ENCODE measurements around the gene PLA2G5. TPM values are rescaled to one million over a fixed set of nuclear protein-coding genes. Genes with fewer than 3 reads are reported as not detected.

Gene PLA2G5
- total RNA-seq, 1 experiment from 2014 or later = not detected

DNA sequence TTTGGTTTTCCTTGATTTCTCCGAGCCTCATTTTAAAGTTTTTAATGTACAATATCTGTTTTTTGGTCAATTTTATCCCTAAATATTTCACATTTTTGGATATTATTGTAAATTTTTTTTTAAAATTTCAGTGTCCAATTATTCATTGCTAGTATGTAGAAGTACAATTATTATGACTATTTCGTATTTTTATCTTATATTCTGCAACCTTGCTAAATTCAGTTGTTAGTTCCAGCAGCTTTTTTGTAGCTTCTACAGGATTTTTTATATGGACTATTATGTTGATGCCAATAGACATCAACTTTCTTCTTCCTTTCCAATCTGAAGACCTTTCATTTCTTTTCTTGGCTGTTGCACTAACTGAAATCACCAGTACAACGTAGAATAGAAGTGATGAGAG lies 65.0 kb downstream of the PLA2G5 start:
- CTCF ChIA-PET = no interaction called here
- Histone ChIP-seq H3F3A (ENCODE audit: insufficient read depth, low read depth) (peaks cover 7% of the 10 kb centered on the region; the same call in 1 of the 2 replicates), H4K20me1 (ENCODE audit: insufficient read depth) (no peaks in the 10 kb centered on the region), H3K36me3 (ENCODE audit: low read depth) (no peaks in the 10 kb centered on the region), H3K4me1 (replicated peaks; ENCODE audit: insufficient read depth) (peaks cover 45% of the 10 kb centered on the region), H3K4me3 (no peak overlapping the region), H3K9me3 (ENCODE audit: insufficient read depth, low read depth) (no peaks in the 10 kb centered on the region), H3K9me2 (ENCODE audit: insufficient read depth) (no peaks in the 10 kb centered on the region), H2AFZ (no peak overlapping the region), H3K79me2 (ENCODE audit: low read depth) (no peaks in the 10 kb centered on the region), H3K27ac (no peak overlapping the region), H3K4me2 (no peak overlapping the region), H3K27me3 (ENCODE audit: insufficient read depth, low read depth) (no peaks in the 10 kb centered on the region)
- no peak for DNase-seq
- BruUV-seq (replicated peaks) = no TSS peak
- TF ChIP-seq EZH2 (IDR thresholded peaks at IDR 0.05; ENCODE audit: low read depth) = no peak
- TF ChIP-seq, protein P1, sequence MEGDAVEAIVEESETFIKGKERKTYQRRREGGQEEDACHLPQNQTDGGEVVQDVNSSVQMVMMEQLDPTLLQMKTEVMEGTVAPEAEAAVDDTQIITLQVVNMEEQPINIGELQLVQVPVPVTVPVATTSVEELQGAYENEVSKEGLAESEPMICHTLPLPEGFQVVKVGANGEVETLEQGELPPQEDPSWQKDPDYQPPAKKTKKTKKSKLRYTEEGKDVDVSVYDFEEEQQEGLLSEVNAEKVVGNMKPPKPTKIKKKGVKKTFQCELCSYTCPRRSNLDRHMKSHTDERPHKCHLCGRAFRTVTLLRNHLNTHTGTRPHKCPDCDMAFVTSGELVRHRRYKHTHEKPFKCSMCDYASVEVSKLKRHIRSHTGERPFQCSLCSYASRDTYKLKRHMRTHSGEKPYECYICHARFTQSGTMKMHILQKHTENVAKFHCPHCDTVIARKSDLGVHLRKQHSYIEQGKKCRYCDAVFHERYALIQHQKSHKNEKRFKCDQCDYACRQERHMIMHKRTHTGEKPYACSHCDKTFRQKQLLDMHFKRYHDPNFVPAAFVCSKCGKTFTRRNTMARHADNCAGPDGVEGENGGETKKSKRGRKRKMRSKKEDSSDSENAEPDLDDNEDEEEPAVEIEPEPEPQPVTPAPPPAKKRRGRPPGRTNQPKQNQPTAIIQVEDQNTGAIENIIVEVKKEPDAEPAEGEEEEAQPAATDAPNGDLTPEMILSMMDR (conservative IDR thresholded peaks at IDR 0.05) = no peak
- POLR2A ChIA-PET (ENCODE audit: unreplicated experiment) = no interaction called here
- intact Hi-C loops (cut with micrococcal nuclease; ENCODE audit: unreplicated experiment) = loop anchor here (5.0 kb wide), 1 partner anchor 33 kb away; no protein-coding TSS in a partner anchor

DNA sequence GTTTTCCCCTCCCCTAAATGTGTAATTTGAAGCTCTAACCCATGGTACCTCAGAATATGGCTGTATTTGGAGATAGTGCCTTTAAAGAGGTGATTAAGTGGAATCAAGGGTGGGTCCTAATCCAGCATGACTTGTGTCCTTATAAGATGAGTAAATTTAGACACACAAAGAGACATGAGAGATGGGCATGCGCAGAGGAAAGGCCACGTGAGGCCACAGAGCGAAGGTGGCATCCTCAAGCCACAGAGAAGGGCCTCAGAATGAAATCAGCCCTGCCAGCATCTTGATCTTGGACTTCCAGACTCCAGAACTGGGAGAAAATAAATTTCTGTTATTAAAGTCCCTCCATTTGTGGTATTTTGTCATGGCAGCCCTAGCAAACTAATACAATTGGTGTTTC lies 66.3 kb downstream of the PLA2G5 start:
- peak overlapping the region; percentile 53; the same call in 1 of the 2 replicates for H3K4me2 ChIP-seq
- no peaks in the 10 kb centered on the region for H3K36me3 ChIP-seq (ENCODE audit: low read depth)
- no peaks in the 10 kb centered on the region for H3K79me2 ChIP-seq (ENCODE audit: low read depth)
- H3K9me2 ChIP-seq (ENCODE audit: insufficient read depth) = no peaks in the 10 kb centered on the region
- intact Hi-C loops (cut with micrococcal nuclease; ENCODE audit: unreplicated experiment) = loop anchor here (5.0 kb wide), 1 partner anchor 34 kb away; no protein-coding TSS in a partner anchor
- H3K27me3 ChIP-seq (ENCODE audit: insufficient read depth, low read depth) = no peaks in the 10 kb centered on the region
- no peak overlapping the region for H3K4me3 ChIP-seq
- CTCF ChIA-PET = no interaction called here
- H3F3A ChIP-seq (ENCODE audit: insufficient read depth, low read depth) = peaks cover 7% of the 10 kb centered on the region; the same call in 1 of the 2 replicates
- DNase-seq = no peak
- H3K9me3 ChIP-seq (ENCODE audit: insufficient read depth, low read depth) = no peaks in the 10 kb centered on the region
- POLR2A ChIA-PET (ENCODE audit: unreplicated experiment) = no interaction called here
- H2AFZ ChIP-seq = no peak overlapping the region
- BruUV-seq (replicated peaks) = no TSS peak
- H3K4me1 ChIP-seq (replicated peaks; ENCODE audit: insufficient read depth) = peaks cover 50% of the 10 kb centered on the region
- TF ChIP-seq, protein P1 (conservative IDR thresholded peaks at IDR 0.05) = no peak
- TF ChIP-seq EZH2 (IDR thresholded peaks at IDR 0.05; ENCODE audit: low read depth) = no peak
- peak overlapping the region; percentile 61 for H3K27ac ChIP-seq
- no peaks in the 10 kb centered on the region for H4K20me1 ChIP-seq (ENCODE audit: insufficient read depth)

DNA sequence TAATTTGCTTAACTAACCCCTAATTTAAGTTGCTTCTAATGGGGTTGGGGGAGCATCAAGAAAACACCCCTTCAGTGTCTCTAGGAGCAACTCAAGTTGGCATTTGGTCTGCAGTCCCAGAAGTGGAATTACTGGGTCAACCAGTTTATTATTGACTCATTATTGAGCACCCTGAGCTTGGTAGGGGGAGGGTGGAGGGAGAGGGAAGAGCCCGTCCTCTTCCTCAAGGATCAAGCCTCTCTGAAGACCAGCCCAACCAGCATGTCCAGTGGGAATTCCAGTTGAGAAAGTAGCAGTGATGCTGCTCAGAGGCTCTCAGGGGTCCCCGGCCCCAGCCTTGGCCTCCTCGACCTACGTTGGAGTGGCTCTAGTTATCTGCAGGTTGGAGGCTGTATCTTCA lies 67.1 kb downstream of the PLA2G5 start:
- POLR2A ChIA-PET (ENCODE audit: unreplicated experiment) = interaction anchor here (0.6 kb wide), 1 partner anchor 247 kb away, joined by 4 read pairs; no protein-coding TSS in a partner anchor
- H4K20me1 ChIP-seq (ENCODE audit: insufficient read depth) = no peaks in the 10 kb centered on the region
- TF ChIP-seq EZH2 (IDR thresholded peaks at IDR 0.05; ENCODE audit: low read depth) = no peak
- TF ChIP-seq, protein P1 (conservative IDR thresholded peaks at IDR 0.05) = no peak
- H3K4me2 ChIP-seq = peak overlapping the region; percentile 53
- no peak overlapping the region for H2AFZ ChIP-seq
- peaks cover 50% of the 10 kb centered on the region for H3K4me1 ChIP-seq (replicated peaks; ENCODE audit: insufficient read depth)
- no TSS peak for BruUV-seq (replicated peaks)
- intact Hi-C loops (cut with micrococcal nuclease; ENCODE audit: unreplicated experiment) = loop anchor here (5.0 kb wide), 1 partner anchor 35 kb away; no protein-coding TSS in a partner anchor
- CTCF ChIA-PET = no interaction called here
- H3K79me2 ChIP-seq (ENCODE audit: low read depth) = no peaks in the 10 kb centered on the region
- H3K27ac ChIP-seq = peak overlapping the region; percentile 61
- H3F3A ChIP-seq (ENCODE audit: insufficient read depth, low read depth) = peaks cover 7% of the 10 kb centered on the region; the same call in 1 of the 2 replicates
- H3K9me3 ChIP-seq (ENCODE audit: insufficient read depth, low read depth) = no peaks in the 10 kb centered on the region
- H3K4me3 ChIP-seq = no peak overlapping the region
- no peaks in the 10 kb centered on the region for H3K9me2 ChIP-seq (ENCODE audit: insufficient read depth)
- DNase-seq = peak; percentile 65 to 89
- no peaks in the 10 kb centered on the region for H3K36me3 ChIP-seq (ENCODE audit: low read depth)
- H3K27me3 ChIP-seq (ENCODE audit: insufficient read depth, low read depth) = no peaks in the 10 kb centered on the region

All from PC-9 (cell line).